Activated naive CD8-positive, alpha-beta T cell (primary cell): ENCODE measurements around the gene CLMN.

Source experiments
- H3K27ac Mint-ChIP-seq: one replicate; pipeline ENCODE4 v1.8.0; 2021; ENCODE audit warnings: mixed read lengths
- H3K27me3 Mint-ChIP-seq: one replicate; pipeline ENCODE4 v1.8.0; 2021; ENCODE audit warnings: mixed read lengths
- H3K36me3 Mint-ChIP-seq: one replicate; pipeline ENCODE4 v1.8.0; 2021; ENCODE audit warnings: mixed read lengths
- H3K4me1 Mint-ChIP-seq: one replicate; pipeline ENCODE4 v1.8.0; 2021; ENCODE audit warnings: low read depth, mixed read lengths
- H3K4me3 Mint-ChIP-seq: one replicate; pipeline ENCODE4 v1.8.0; 2021; ENCODE audit warnings: mild to moderate bottlenecking, mixed read lengths
- H3K9me3 Mint-ChIP-seq: one replicate; pipeline ENCODE4 v1.8.0; 2021; ENCODE audit warnings: low read depth, mixed read lengths

The CLMN gene

GRCh38 chr14:95253039-95253630 is 66.6 kb downstream of the CLMN start:
- no peaks in the 10 kb centered on the region for H3K4me1 Mint-ChIP-seq
- no peaks in the 10 kb centered on the region for H3K36me3 Mint-ChIP-seq
- no peaks in the 10 kb centered on the region for H3K27me3 Mint-ChIP-seq
- H3K4me3 Mint-ChIP-seq: no peak overlapping the region
- H3K27ac Mint-ChIP-seq: no peak overlapping the region
- H3K9me3 Mint-ChIP-seq: no peaks in the 10 kb centered on the region

GRCh38 chr14:95252219-95252618 is 67.5 kb downstream of the CLMN start:
- no peaks in the 10 kb centered on the region for H3K4me1 Mint-ChIP-seq
- H3K4me3 Mint-ChIP-seq: no peak overlapping the region
- H3K9me3 Mint-ChIP-seq: no peaks in the 10 kb centered on the region
- no peak overlapping the region for H3K27ac Mint-ChIP-seq
- H3K27me3 Mint-ChIP-seq: no peaks in the 10 kb centered on the region
- no peaks in the 10 kb centered on the region for H3K36me3 Mint-ChIP-seq

GRCh38 chr14:95250936-95251335 is 68.8 kb downstream of the CLMN start:
- Mint-ChIP-seq H3K4me3 (no peak overlapping the region), H3K9me3 (no peaks in the 10 kb centered on the region), H3K36me3 (peaks cover 2% of the 10 kb centered on the region), H3K4me1 (no peaks in the 10 kb centered on the region), H3K27me3 (no peaks in the 10 kb centered on the region), H3K27ac (no peak overlapping the region)

- H3K4me3 Mint-ChIP-seq: no peak overlapping the region
- no peaks in the 10 kb centered on the region for H3K4me1 Mint-ChIP-seq
- peaks cover under 1% of the 10 kb centered on the region for H3K27me3 Mint-ChIP-seq
- H3K27ac Mint-ChIP-seq: no peak overlapping the region
- no peaks in the 10 kb centered on the region for H3K9me3 Mint-ChIP-seq
- peaks cover 2% of the 10 kb centered on the region for H3K36me3 Mint-ChIP-seq
Observed at GRCh38 chr14:95250140-95250769, 69.5 kb downstream of the CLMN start.

- Mint-ChIP-seq H3K36me3 (peaks cover 2% of the 10 kb centered on the region), H3K9me3 (no peaks in the 10 kb centered on the region), H3K27ac (no peak overlapping the region), H3K4me1 (no peaks in the 10 kb centered on the region), H3K4me3 (no peak overlapping the region), H3K27me3 (peaks cover 1% of the 10 kb centered on the region)
Observed at GRCh38 chr14:95248432-95248831, 71.3 kb downstream of the CLMN start.

GRCh38 chr14:95246870-95247269 is 72.8 kb downstream of the CLMN start:
- H3K27me3 Mint-ChIP-seq: peaks cover 1% of the 10 kb centered on the region
- H3K4me3 Mint-ChIP-seq: no peak overlapping the region
- no peaks in the 10 kb centered on the region for H3K4me1 Mint-ChIP-seq
- no peaks in the 10 kb centered on the region for H3K9me3 Mint-ChIP-seq
- H3K36me3 Mint-ChIP-seq: peaks cover 2% of the 10 kb centered on the region
- H3K27ac Mint-ChIP-seq: no peak overlapping the region

- Mint-ChIP-seq H3K36me3 (peaks cover 2% of the 10 kb centered on the region), H3K4me1 (no peaks in the 10 kb centered on the region), H3K4me3 (no peak overlapping the region), H3K27ac (no peak overlapping the region), H3K27me3 (peaks cover 1% of the 10 kb centered on the region), H3K9me3 (no peaks in the 10 kb centered on the region)
Observed at GRCh38 chr14:95245334-95245733, 74.4 kb downstream of the CLMN start.

- Mint-ChIP-seq H3K4me1 (no peaks in the 10 kb centered on the region), H3K27me3 (peaks cover 4% of the 10 kb centered on the region), H3K9me3 (peaks cover 3% of the 10 kb centered on the region), H3K36me3 (peaks cover 2% of the 10 kb centered on the region), H3K4me3 (no peak overlapping the region), H3K27ac (no peak overlapping the region)
Observed at GRCh38 chr14:95244587-95244986, 75.1 kb downstream of the CLMN start.

- Mint-ChIP-seq H3K36me3 (peaks cover 4% of the 10 kb centered on the region), H3K9me3 (peaks cover 10% of the 10 kb centered on the region), H3K27ac (no peak overlapping the region), H3K27me3 (peaks cover 4% of the 10 kb centered on the region), H3K4me1 (no peaks in the 10 kb centered on the region), H3K4me3 (no peak overlapping the region)
Observed at GRCh38 chr14:95242870-95243269, 76.8 kb downstream of the CLMN start.

- H3K27me3 Mint-ChIP-seq: peaks cover 4% of the 10 kb centered on the region
- no peaks in the 10 kb centered on the region for H3K4me1 Mint-ChIP-seq
- peaks cover 2% of the 10 kb centered on the region for H3K36me3 Mint-ChIP-seq
- H3K4me3 Mint-ChIP-seq: no peak overlapping the region
- H3K9me3 Mint-ChIP-seq: peaks cover 10% of the 10 kb centered on the region
- no peak overlapping the region for H3K27ac Mint-ChIP-seq
Observed at GRCh38 chr14:95240859-95241813, 78.6 kb downstream of the CLMN start.

- H3K36me3 Mint-ChIP-seq: peaks cover 2% of the 10 kb centered on the region
- no peak overlapping the region for H3K27ac Mint-ChIP-seq
- H3K9me3 Mint-ChIP-seq: peaks cover 10% of the 10 kb centered on the region
- no peaks in the 10 kb centered on the region for H3K4me1 Mint-ChIP-seq
- no peak overlapping the region for H3K4me3 Mint-ChIP-seq
- H3K27me3 Mint-ChIP-seq: peaks cover 3% of the 10 kb centered on the region
Observed at GRCh38 chr14:95238487-95239298, 81.0 kb downstream of the CLMN start.

- Mint-ChIP-seq H3K36me3 (peaks cover 2% of the 10 kb centered on the region), H3K4me1 (no peaks in the 10 kb centered on the region), H3K4me3 (no peak overlapping the region), H3K27me3 (peaks cover 3% of the 10 kb centered on the region), H3K9me3 (peaks cover 10% of the 10 kb centered on the region), H3K27ac (no peak overlapping the region)
Observed at GRCh38 chr14:95237958-95238340, 81.8 kb downstream of the CLMN start.

- H3K4me1 Mint-ChIP-seq: no peaks in the 10 kb centered on the region
- H3K4me3 Mint-ChIP-seq: no peak overlapping the region
- peaks cover 2% of the 10 kb centered on the region for H3K36me3 Mint-ChIP-seq
- H3K27me3 Mint-ChIP-seq: peaks cover 3% of the 10 kb centered on the region
- peaks cover 10% of the 10 kb centered on the region for H3K9me3 Mint-ChIP-seq
- H3K27ac Mint-ChIP-seq: no peak overlapping the region
Observed at GRCh38 chr14:95237121-95237957, 82.4 kb downstream of the CLMN start.

- peaks cover 2% of the 10 kb centered on the region for H3K36me3 Mint-ChIP-seq
- no peak overlapping the region for H3K27ac Mint-ChIP-seq
- H3K4me1 Mint-ChIP-seq: no peaks in the 10 kb centered on the region
- H3K4me3 Mint-ChIP-seq: no peak overlapping the region
- H3K27me3 Mint-ChIP-seq: peaks cover 3% of the 10 kb centered on the region
- peaks cover 10% of the 10 kb centered on the region for H3K9me3 Mint-ChIP-seq
Observed at GRCh38 chr14:95236221-95236620, 83.5 kb downstream of the CLMN start.
